ENCODE results near the gene RAB11FIP2. TPM values are rescaled to one million over a fixed set of nuclear protein-coding genes. Genes with fewer than 3 reads are reported as not detected.
A peak's percentile ranks its signal among the peaks of the same experiment; 100 is the strongest.

The RAB11FIP2 gene
- total RNA-seq, 1 donor from 2014 or later: 17.4 TPM

GRCh38 chr10:118007773-118008172 lies 39.0 kb downstream of the RAB11FIP2 start:
- no peaks in the 10 kb centered on the region for H4K20me1 ChIP-seq (ENCODE audit: insufficient read depth, low read length)
- DNase-seq (ENCODE audit: low read depth): no peak
- H2AFZ ChIP-seq (ENCODE audit: low read depth, low read length): no peak overlapping the region
- H3K9me3 Mint-ChIP-seq (ENCODE audit: unreplicated experiment): no peaks in the 10 kb centered on the region
- no peak for FAIRE-seq
- no peak overlapping the region for H3K27ac ChIP-seq (ENCODE audit: low read depth, low read length)
- H3K9ac ChIP-seq (ENCODE audit: low read length): no peak overlapping the region
- H3K4me1 Mint-ChIP-seq (ENCODE audit: low read depth, unreplicated experiment): no peaks in the 10 kb centered on the region
- no peak overlapping the region for H3K27ac Mint-ChIP-seq (ENCODE audit: unreplicated experiment)
- H3K4me2 ChIP-seq (ENCODE audit: low read length): no peak overlapping the region
- H3K27me3 ChIP-seq (ENCODE audit: insufficient read depth, low read length): no peaks in the 10 kb centered on the region
- H3K4me3 ChIP-seq (ENCODE audit: insufficient read depth, low read depth, low read length): no peak overlapping the region
- no peaks in the 10 kb centered on the region for H3K9me3 ChIP-seq (ENCODE audit: insufficient read depth, low read depth, low read length)
- TF ChIP-seq CTCF (IDR thresholded peaks at IDR 0.05; ENCODE audit: insufficient read depth, low read depth, low read length) (no peak), EZH2 (IDR thresholded peaks at IDR 0.05; ENCODE audit: insufficient read depth, low read length) (no peak)
- H3K4me1 ChIP-seq (ENCODE audit: insufficient read depth, low read length): no peaks in the 10 kb centered on the region
- H3K36me3 Mint-ChIP-seq (ENCODE audit: low read depth, unreplicated experiment): no peaks in the 10 kb centered on the region
- no peaks in the 10 kb centered on the region for H3K27me3 Mint-ChIP-seq (ENCODE audit: low read depth, unreplicated experiment)
- no peak overlapping the region for H3K4me3 Mint-ChIP-seq (ENCODE audit: unreplicated experiment)
- no peaks in the 10 kb centered on the region for H3K36me3 ChIP-seq (ENCODE audit: insufficient read depth, low read length)
- no peaks in the 10 kb centered on the region for H3K79me2 ChIP-seq (ENCODE audit: insufficient read depth, low read length)

GRCh38 chr10:118003126-118003525 lies 43.6 kb downstream of the RAB11FIP2 start:
- Histone ChIP-seq H2AFZ (ENCODE audit: low read depth, low read length) (no peak overlapping the region), H3K4me1 (ENCODE audit: insufficient read depth, low read length) (no peaks in the 10 kb centered on the region), H3K4me2 (ENCODE audit: low read length) (no peak overlapping the region), H3K36me3 (ENCODE audit: insufficient read depth, low read length) (no peaks in the 10 kb centered on the region), H3K27ac (ENCODE audit: low read depth, low read length) (no peak overlapping the region), H3K79me2 (ENCODE audit: insufficient read depth, low read length) (no peaks in the 10 kb centered on the region), H3K27me3 (ENCODE audit: insufficient read depth, low read length) (no peaks in the 10 kb centered on the region), H3K4me3 (ENCODE audit: insufficient read depth, low read depth, low read length) (no peak overlapping the region), H4K20me1 (ENCODE audit: insufficient read depth, low read length) (no peaks in the 10 kb centered on the region), H3K9me3 (ENCODE audit: insufficient read depth, low read depth, low read length) (no peaks in the 10 kb centered on the region), H3K9ac (ENCODE audit: low read length) (no peak overlapping the region)
- FAIRE-seq: no peak
- no peak for DNase-seq (ENCODE audit: low read depth)
- peaks cover 2% of the 10 kb centered on the region for H3K4me1 Mint-ChIP-seq (ENCODE audit: low read depth, unreplicated experiment)
- no peaks in the 10 kb centered on the region for H3K27me3 Mint-ChIP-seq (ENCODE audit: low read depth, unreplicated experiment)
- H3K4me3 Mint-ChIP-seq (ENCODE audit: unreplicated experiment): no peak overlapping the region
- TF ChIP-seq CTCF (IDR thresholded peaks at IDR 0.05; ENCODE audit: insufficient read depth, low read depth, low read length) (no peak), EZH2 (IDR thresholded peaks at IDR 0.05; ENCODE audit: insufficient read depth, low read length) (no peak)
- no peak overlapping the region for H3K27ac Mint-ChIP-seq (ENCODE audit: unreplicated experiment)
- no peaks in the 10 kb centered on the region for H3K9me3 Mint-ChIP-seq (ENCODE audit: unreplicated experiment)
- H3K36me3 Mint-ChIP-seq (ENCODE audit: low read depth, unreplicated experiment): peaks cover 2% of the 10 kb centered on the region

- FAIRE-seq: no peak
- H3K27me3 ChIP-seq (ENCODE audit: insufficient read depth, low read length): no peaks in the 10 kb centered on the region
- no peaks in the 10 kb centered on the region for H4K20me1 ChIP-seq (ENCODE audit: insufficient read depth, low read length)
- Mint-ChIP-seq H3K4me1 (ENCODE audit: low read depth, unreplicated experiment) (peaks cover 2% of the 10 kb centered on the region), H3K9me3 (ENCODE audit: unreplicated experiment) (no peaks in the 10 kb centered on the region), H3K36me3 (ENCODE audit: low read depth, unreplicated experiment) (peaks cover 2% of the 10 kb centered on the region), H3K27ac (ENCODE audit: unreplicated experiment) (peak overlapping the region; percentile 82), H3K27me3 (ENCODE audit: low read depth, unreplicated experiment) (no peaks in the 10 kb centered on the region), H3K4me3 (ENCODE audit: unreplicated experiment) (no peak overlapping the region)
- H3K9me3 ChIP-seq (ENCODE audit: insufficient read depth, low read depth, low read length): no peaks in the 10 kb centered on the region
- H3K36me3 ChIP-seq (ENCODE audit: insufficient read depth, low read length): no peaks in the 10 kb centered on the region
- H3K4me3 ChIP-seq (ENCODE audit: insufficient read depth, low read depth, low read length): no peak overlapping the region
- H3K79me2 ChIP-seq (ENCODE audit: insufficient read depth, low read length): no peaks in the 10 kb centered on the region
- TF ChIP-seq CTCF (IDR thresholded peaks at IDR 0.05; ENCODE audit: insufficient read depth, low read depth, low read length) (no peak), EZH2 (IDR thresholded peaks at IDR 0.05; ENCODE audit: insufficient read depth, low read length) (no peak)
- no peak overlapping the region for H3K27ac ChIP-seq (ENCODE audit: low read depth, low read length)
- no peak overlapping the region for H3K9ac ChIP-seq (ENCODE audit: low read length)
- DNase-seq (ENCODE audit: low read depth): no peak
- H3K4me1 ChIP-seq (ENCODE audit: insufficient read depth, low read length): no peaks in the 10 kb centered on the region
- no peak overlapping the region for H2AFZ ChIP-seq (ENCODE audit: low read depth, low read length)
- no peak overlapping the region for H3K4me2 ChIP-seq (ENCODE audit: low read length)
Observed at GRCh38 chr10:118002581-118002980, 44.2 kb downstream of the RAB11FIP2 start.

Data from astrocyte (in vitro differentiated cells and primary cell).